GM23248 (cell line): ENCODE data around the gene PKNOX2.

Experiments used
- EZH2 ChIP-seq: fragments of 200-600 bp; sonication (generic); IDR thresholded peaks from 2 replicates; pipeline ENCODE4 v1.6.1; 2018; ENCODE audit warnings: antibody characterized with exemption, mild to moderate bottlenecking; ENCODE audit not compliant: insufficient read depth, poor library complexity, severe bottlenecking
- EZH2phosphoT487 ChIP-seq: fragments of 200-600 bp; sonication (generic); IDR thresholded peaks from 2 replicates; pipeline ENCODE4 v1.6.1; 2018; ENCODE audit warnings: antibody characterized with exemption, moderate library complexity, mild to moderate bottlenecking, low read depth; ENCODE audit not compliant: insufficient read depth

DNA sequence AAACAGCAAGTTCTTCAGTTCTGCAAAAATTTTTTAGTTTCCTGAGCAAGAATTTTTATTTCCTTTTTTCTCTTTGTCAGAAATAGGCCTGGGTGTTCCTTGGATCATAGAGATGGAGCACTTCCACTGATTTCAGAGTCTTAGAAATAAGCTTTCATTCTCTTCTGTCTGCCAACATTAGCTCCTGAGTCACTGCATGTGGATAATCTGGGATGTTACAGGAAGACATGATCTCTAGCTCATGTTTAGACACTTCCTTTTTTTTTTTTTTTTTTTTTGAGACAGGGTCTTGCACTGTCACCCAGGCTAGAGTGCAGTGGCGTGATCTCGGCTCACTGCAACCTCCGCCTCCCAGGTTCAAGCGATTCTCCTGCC lies 39.9 kb upstream of the PKNOX2 start:
- TF ChIP-seq EZH2 (no peak), EZH2phosphoT487 (no peak)
